H9 (cell line): ENCODE measurements around the gene ARFGAP1. TPM values are rescaled to one million over a fixed set of nuclear protein-coding genes. Genes with fewer than 3 reads are reported as not detected.

ENCODE experiments used
- DNase-seq: peaks from one replicate; pipeline ENCODE4 v3.0.0-alpha.2; 2017
- H2AFZ ChIP-seq: one replicate; pipeline ENCODE4 v1.6.1; 2013; ENCODE audit warnings: mild to moderate bottlenecking, low read length, control low read depth, moderate library complexity
- H2AK5ac ChIP-seq: 2 replicates; pipeline ENCODE4 v1.6.1; 2013; ENCODE audit warnings: low read length, control low read depth, mixed read lengths; ENCODE audit not compliant: insufficient read length
- H2BK120ac ChIP-seq: one replicate; pipeline ENCODE4 v1.6.1; 2013; ENCODE audit warnings: low read depth, mild to moderate bottlenecking, low read length, control low read depth, inconsistent platforms; ENCODE audit not compliant: poor library complexity, severe bottlenecking
- H2BK12ac ChIP-seq: 2 replicates; pipeline ENCODE4 v1.6.1; 2013; ENCODE audit warnings: low read length, control low read depth, mixed read lengths, low read depth; ENCODE audit not compliant: insufficient read length
- H2BK15ac ChIP-seq: 2 replicates; pipeline ENCODE4 v1.6.1; 2013; ENCODE audit warnings: low read depth, low read length, control low read depth
- H2BK20ac ChIP-seq: one replicate; pipeline ENCODE4 v1.6.1; 2013; ENCODE audit warnings: low read depth, mild to moderate bottlenecking, low read length, control low read depth, inconsistent platforms; ENCODE audit not compliant: poor library complexity, severe bottlenecking
- H2BK5ac ChIP-seq: 2 replicates; pipeline ENCODE4 v1.6.1; 2013; ENCODE audit warnings: low read length, control low read depth, mixed read lengths; ENCODE audit not compliant: insufficient read length
- H3K14ac ChIP-seq: 2 replicates; pipeline ENCODE4 v1.6.1; 2013; ENCODE audit warnings: low read length, control low read depth; ENCODE audit not compliant: insufficient read depth
- H3K18ac ChIP-seq: 2 replicates; pipeline ENCODE4 v1.6.1; 2013; ENCODE audit warnings: low read depth, mild to moderate bottlenecking, mixed read lengths, low read length, control low read depth; ENCODE audit not compliant: insufficient read length
- H3K23ac ChIP-seq: 2 replicates; pipeline ENCODE4 v1.6.1; 2013; ENCODE audit warnings: low read length, control low read depth, mixed read lengths, low read depth; ENCODE audit not compliant: insufficient read length
- H3K23me2 ChIP-seq: 2 replicates; pipeline ENCODE4 v1.6.1; 2013; ENCODE audit warnings: low read depth, mild to moderate bottlenecking, mixed read lengths, low read length, control low read depth; ENCODE audit not compliant: insufficient read length, poor library complexity, severe bottlenecking
- H3K27ac ChIP-seq: 2 replicates; pipeline ENCODE4 v1.5.1; 2013; ENCODE audit warnings: low read length, control low read depth, mixed read lengths, low read depth; ENCODE audit not compliant: insufficient read length
- H3K27me3 ChIP-seq: 2 replicates; pipeline ENCODE4 v1.6.1; 2013; ENCODE audit warnings: low read length, control low read depth, inconsistent platforms; ENCODE audit not compliant: insufficient read depth
- H3K4ac ChIP-seq: 2 replicates; pipeline ENCODE4 v1.6.1; 2013; ENCODE audit warnings: low read depth, mild to moderate bottlenecking, control low read depth, inconsistent platforms, low read length, moderate library complexity
- H3K4me1 ChIP-seq: 2 replicates; pipeline ENCODE4 v1.6.1; 2013; ENCODE audit warnings: low read length, control low read depth, inconsistent platforms; ENCODE audit not compliant: insufficient read depth
- H3K4me2 ChIP-seq: 2 replicates; pipeline ENCODE4 v1.6.1; 2013; ENCODE audit warnings: low read length, control low read depth, mixed read lengths; ENCODE audit not compliant: insufficient read length, insufficient read depth
- H3K56ac ChIP-seq: 2 replicates; pipeline ENCODE4 v1.6.1; 2013; ENCODE audit warnings: low read depth, mild to moderate bottlenecking, mixed read lengths, low read length, control low read depth; ENCODE audit not compliant: insufficient read length
- H3K79me1 ChIP-seq: 2 replicates; pipeline ENCODE4 v1.6.1; 2013; ENCODE audit warnings: low read depth, mild to moderate bottlenecking, moderate library complexity, low read length, control low read depth, inconsistent platforms; ENCODE audit not compliant: insufficient read depth, poor library complexity, severe bottlenecking
- H3K79me2 ChIP-seq: 2 replicates; pipeline ENCODE4 v1.6.1; 2013; ENCODE audit warnings: low read length, control low read depth, inconsistent platforms; ENCODE audit not compliant: insufficient read depth
- H3K9ac ChIP-seq: 2 replicates; pipeline ENCODE4 v1.6.1; 2013; ENCODE audit warnings: low read length, control low read depth, mixed read lengths; ENCODE audit not compliant: insufficient read length; ENCODE audit errors: extremely low read depth
- H3K9me3 ChIP-seq: one replicate; pipeline ENCODE4 v1.6.1; 2013; ENCODE audit warnings: low read depth, low read length, inconsistent platforms; ENCODE audit not compliant: control insufficient read depth
- H3T11ph ChIP-seq: one replicate; pipeline ENCODE4 v1.6.1; 2013; ENCODE audit warnings: mild to moderate bottlenecking, low read length, control low read depth, inconsistent platforms
- H4K20me1 ChIP-seq: one replicate; pipeline ENCODE4 v1.6.1; 2013; ENCODE audit not compliant: control insufficient read depth, insufficient read length, insufficient read depth
- H4K5ac ChIP-seq: 2 replicates; pipeline ENCODE4 v1.6.1; 2013; ENCODE audit warnings: low read depth, mild to moderate bottlenecking, mixed read lengths, low read length, control low read depth; ENCODE audit not compliant: insufficient read length
- H4K8ac ChIP-seq: replicated peaks from 2 replicates; pipeline ENCODE4 v1.6.1; 2013; ENCODE audit warnings: low read length, control low read depth, mixed read lengths, low read depth; ENCODE audit not compliant: insufficient read length
- H4K91ac ChIP-seq: 2 replicates; pipeline ENCODE4 v1.6.1; 2013; ENCODE audit warnings: low read depth, mild to moderate bottlenecking, moderate library complexity, mixed read lengths, low read length, control low read depth; ENCODE audit not compliant: insufficient read length
- H3K27ac Mint-ChIP-seq, 3 experiments: 2 replicates in 2 of 3; 3 replicates in 1 of 3; pipeline ENCODE4 v1.8.0; 2020 to 2021; ENCODE audit warnings: mixed read lengths in 3 of 3, mild to moderate bottlenecking in 1 of 3, moderate library complexity in 1 of 3
- H3K27me3 Mint-ChIP-seq: 2 replicates; pipeline ENCODE4 v1.8.0; 2021; ENCODE audit warnings: low read depth, mild to moderate bottlenecking, moderate library complexity, mixed read lengths
- H3K36me3 Mint-ChIP-seq, 3 experiments: 2 replicates in 2 of 3; 3 replicates in 1 of 3; pipeline ENCODE4 v1.8.0; 2020 to 2021; ENCODE audit warnings: low read depth in 3 of 3, mixed read lengths in 3 of 3; ENCODE audit not compliant: insufficient read depth in 1 of 3
- H3K4me1 Mint-ChIP-seq, 2 experiments: 2 replicates each; pipeline ENCODE4 v1.8.0; 2020; ENCODE audit warnings: mixed read lengths in 2 of 2
- H3K4me3 Mint-ChIP-seq, 2 experiments: 2 replicates in 1 of 2; 3 replicates in 1 of 2; pipeline ENCODE4 v1.8.0; 2020 to 2021; ENCODE audit warnings: mild to moderate bottlenecking in 2 of 2, mixed read lengths in 2 of 2, moderate library complexity in 1 of 2
- H3K9me3 Mint-ChIP-seq, 2 experiments: 2 replicates in 1 of 2; 3 replicates in 1 of 2; pipeline ENCODE4 v1.8.0; 2020; ENCODE audit warnings: mild to moderate bottlenecking in 2 of 2, mixed read lengths in 2 of 2, moderate library complexity in 1 of 2
- CTCF ChIP-seq: fragments of 200-600 bp; sonication (generic); conservative IDR thresholded peaks from 3 replicates; pipeline ENCODE4 v1.8.0; 2021; ENCODE audit warnings: antibody characterized with exemption, mild to moderate bottlenecking
- WGBS: extraction: QIAGEN DNeasy Blood & Tissue Kit; methylation state at CpG from one replicate; pipeline ENCODE4 v1.1.7; 2013; ENCODE audit warnings: missing lambda C conversion rate, low lambda C conversion rate, mixed read lengths; ENCODE audit not compliant: insufficient read length; ENCODE audit errors: extremely low coverage; 5-methylcytosine and 5-hydroxymethylcytosine counted together
- total RNA-seq: library from RNA; stranded (reverse); gene quantifications from 2 replicates; pipeline ENCODE4 v1.2.1, GENCODE V29; 2021

The ARFGAP1 gene
- total RNA-seq, 1 experiment from 2014 or later = 114 TPM

GRCh38 chr20:63249891-63250290 lies 22.7 kb upstream of the ARFGAP1 start:
- Histone ChIP-seq H3K4me1 (no peaks in the 10 kb centered on the region), H3K14ac (no peak overlapping the region), H2AK5ac (no peak overlapping the region), H4K91ac (no peak overlapping the region), H4K8ac (no peak overlapping the region), H4K20me1 (no peaks in the 10 kb centered on the region), H3K23me2 (peaks cover 12% of the 10 kb centered on the region), H2BK20ac (no peak overlapping the region), H2BK120ac (no peak overlapping the region), H3K18ac (no peak overlapping the region), H3K79me2 (no peaks in the 10 kb centered on the region), H2BK5ac (no peak overlapping the region), H3K27me3 (peaks cover 4% of the 10 kb centered on the region; the same call in 1 of the 2 replicates), H3K23ac (no peak overlapping the region), H3T11ph (no peak overlapping the region), H3K56ac (no peak overlapping the region), H3K27ac (no peak overlapping the region), H3K9me3 (no peaks in the 10 kb centered on the region), H3K9ac (no peak overlapping the region), H2AFZ (no peak overlapping the region), H2BK15ac (no peak overlapping the region), H3K79me1 (no peaks in the 10 kb centered on the region), H4K5ac (no peak overlapping the region), H3K4ac (no peak overlapping the region), H2BK12ac (no peak overlapping the region), H3K4me2 (no peak overlapping the region)
- Mint-ChIP-seq H3K4me1 (peaks cover 27 to 34% of the 10 kb centered on the region in 2 experiments), H3K4me3 (no peak overlapping the region), H3K27ac (no peak overlapping the region), H3K9me3 (peaks cover 2 to 5% of the 10 kb centered on the region in 2 experiments; a peak in 2 of 5 replicates), H3K36me3 (peaks cover 0 to 4% (median 0%) of the 10 kb centered on the region in 3 experiments; a peak in 2 of 7 replicates), H3K27me3 (peaks cover 37% of the 10 kb centered on the region)
- DNase-seq = no peak
- no CpG with 5 or more reads among the region's 15 CpGs for WGBS
- TF ChIP-seq CTCF = no peak
